ENCODE results near the gene ASTN2.
A peak's percentile ranks its signal among the peaks of the same experiment; 100 is the strongest.

ASTN2 gene

DNA sequence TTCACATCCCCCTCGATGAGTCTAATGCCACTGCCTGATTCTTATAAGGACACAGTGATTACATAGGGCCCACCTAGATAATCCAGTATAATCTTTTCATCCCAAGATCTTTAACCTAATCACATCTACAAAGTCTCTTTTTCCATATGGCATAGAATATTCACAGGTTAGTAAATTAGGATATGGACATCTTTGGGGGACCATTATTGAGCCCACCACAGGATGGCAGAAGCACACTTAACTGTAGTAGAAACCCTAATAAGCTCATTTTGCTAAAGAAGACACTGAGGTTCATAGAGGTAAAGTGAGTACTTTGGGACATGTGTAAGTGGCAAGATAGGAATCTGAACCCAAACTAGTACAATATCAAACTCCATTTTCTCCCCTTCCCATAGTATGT, 38.9 kb downstream of the ASTN2 start:
- no peaks in the 10 kb centered on the region for H3K27me3 ChIP-seq (ENCODE audit: insufficient read depth, low read depth, severe bottlenecking)
- H3K4me3 ChIP-seq (ENCODE audit: low read depth, low read length), result no peak overlapping the region; the same call in 1 of the 2 replicates
- DNase-seq, result peak; percentile 75
- H3K36me3 ChIP-seq, result peaks cover 12% of the 10 kb centered on the region
- H3K27ac ChIP-seq, result peak overlapping the region; percentile 90
- 0 out of 2 replicates have a peak, but pooled peaks have one; percentile 23 for TF ChIP-seq CTCF (IDR thresholded peaks at IDR 0.05; ENCODE audit: low read depth, low read length)
- no peaks in the 10 kb centered on the region for H3K9me3 ChIP-seq (ENCODE audit: severe bottlenecking)

DNA sequence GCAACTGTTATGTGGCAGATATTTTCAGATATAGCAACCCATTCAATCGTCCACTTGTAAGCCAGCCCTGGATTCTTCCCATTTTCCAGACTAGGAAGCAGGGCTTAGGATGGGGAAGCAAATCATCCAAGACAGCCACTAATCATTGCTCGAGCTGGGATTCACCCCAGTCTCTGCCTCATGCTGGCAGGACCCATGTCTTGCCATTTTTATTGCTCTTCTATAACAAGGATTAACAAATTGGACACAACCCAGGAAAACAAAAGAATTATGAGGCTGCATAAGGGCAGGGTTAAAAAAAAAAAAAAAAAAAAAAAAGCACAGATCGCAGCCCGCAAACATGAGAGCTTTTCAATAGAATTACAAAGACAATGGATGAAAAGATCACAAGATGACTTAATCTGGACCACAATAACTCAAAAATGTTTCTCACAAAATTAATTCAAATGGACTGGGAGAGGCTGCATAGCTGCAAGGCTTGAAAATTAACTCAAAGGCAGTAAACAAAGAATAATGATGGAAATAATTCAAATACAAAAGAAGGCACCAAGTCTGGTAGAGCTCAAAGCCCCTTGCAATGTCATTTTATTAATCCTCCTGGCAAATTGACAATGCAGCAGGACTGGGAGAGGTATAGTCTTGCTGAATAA, 40.7 kb downstream of the ASTN2 start:
- H3K4me3 ChIP-seq (ENCODE audit: low read depth, low read length), result no peak overlapping the region
- peak overlapping the region; percentile 90 for H3K27ac ChIP-seq
- H3K27me3 ChIP-seq (ENCODE audit: insufficient read depth, low read depth, severe bottlenecking), result no peaks in the 10 kb centered on the region
- peaks cover 10% of the 10 kb centered on the region for H3K36me3 ChIP-seq
- no peak for DNase-seq
- H3K9me3 ChIP-seq (ENCODE audit: severe bottlenecking), result no peaks in the 10 kb centered on the region
- no peak for TF ChIP-seq CTCF (IDR thresholded peaks at IDR 0.05; ENCODE audit: low read depth, low read length)

DNA sequence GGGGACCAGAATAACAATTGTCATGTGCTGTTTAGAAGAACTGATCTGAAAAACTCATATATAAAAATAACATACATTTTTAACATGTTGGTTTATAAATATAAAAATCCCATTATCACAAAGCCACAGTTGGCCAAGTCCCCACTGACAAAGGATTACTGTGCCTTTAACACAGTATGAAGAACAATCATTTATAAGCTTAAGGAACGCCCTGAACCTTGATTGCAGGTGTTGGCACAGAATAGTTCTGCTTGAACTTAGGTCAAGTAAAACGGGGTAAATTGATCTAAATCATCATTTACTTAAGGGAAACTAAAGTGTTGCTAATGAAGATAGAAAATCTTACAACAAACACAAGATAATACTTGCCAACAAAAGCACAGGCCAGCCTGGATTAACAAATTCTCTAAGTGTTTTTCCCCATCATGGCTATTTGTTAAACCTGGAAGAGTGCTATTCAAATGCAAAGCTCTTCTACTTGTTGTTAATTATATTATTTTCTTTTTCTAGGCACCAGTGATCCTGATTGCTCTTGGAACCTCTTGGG, 46.1 kb downstream of the ASTN2 start:
- no peaks in the 10 kb centered on the region for H3K9me3 ChIP-seq (ENCODE audit: severe bottlenecking)
- no peak overlapping the region for H3K4me3 ChIP-seq (ENCODE audit: low read depth, low read length)
- H3K27me3 ChIP-seq (ENCODE audit: insufficient read depth, low read depth, severe bottlenecking), result no peaks in the 10 kb centered on the region
- H3K27ac ChIP-seq, result no peak overlapping the region
- peaks cover 9% of the 10 kb centered on the region for H3K36me3 ChIP-seq
- TF ChIP-seq CTCF (IDR thresholded peaks at IDR 0.05; ENCODE audit: low read depth, low read length), result no peak
- DNase-seq, result no peak

DNA sequence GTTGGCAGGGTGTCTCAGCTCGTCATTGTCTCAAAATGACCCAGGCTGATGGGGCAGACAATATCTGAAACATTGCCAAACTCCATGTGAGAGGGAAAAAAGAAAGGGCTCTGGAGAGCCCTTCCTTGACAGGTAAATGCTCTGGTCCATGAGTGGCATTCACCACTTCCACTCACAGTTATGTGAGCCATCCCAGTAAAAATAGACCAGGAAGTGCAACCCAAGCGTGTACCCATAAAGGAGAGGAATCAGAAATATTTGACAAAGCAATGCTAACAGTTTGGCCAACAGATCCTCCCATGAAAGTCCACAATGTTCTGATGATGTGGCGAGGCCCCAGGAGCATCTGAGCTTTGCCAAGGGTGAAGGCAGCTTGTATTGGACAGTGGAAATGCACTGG, 49.4 kb downstream of the ASTN2 start:
- Histone ChIP-seq H3K9me3 (ENCODE audit: severe bottlenecking) (no peaks in the 10 kb centered on the region), H3K36me3 (peaks cover 13% of the 10 kb centered on the region), H3K27ac (no peak overlapping the region), H3K27me3 (ENCODE audit: insufficient read depth, low read depth, severe bottlenecking) (no peaks in the 10 kb centered on the region), H3K4me3 (ENCODE audit: low read depth, low read length) (no peak overlapping the region)
- no peak for DNase-seq
- TF ChIP-seq CTCF (IDR thresholded peaks at IDR 0.05; ENCODE audit: low read depth, low read length), result no peak

DNA sequence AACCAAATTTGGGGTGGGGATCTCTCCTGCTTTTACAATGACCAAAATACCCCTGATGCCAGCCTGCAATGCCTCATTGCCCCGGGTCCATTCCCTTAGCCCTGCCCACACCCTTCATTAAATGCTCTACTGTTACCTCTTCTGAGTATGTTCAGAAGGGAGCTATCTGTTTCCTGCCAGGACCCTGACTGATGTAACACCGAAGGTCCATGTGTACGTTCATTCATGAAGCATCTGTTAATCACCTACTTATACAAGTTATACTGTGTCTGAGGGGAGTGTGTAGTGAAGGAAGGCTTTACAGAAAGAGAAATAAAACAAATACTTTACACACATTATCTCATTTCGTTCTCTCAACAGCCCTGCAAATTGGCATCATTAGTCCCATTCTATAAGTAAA, 51.9 kb downstream of the ASTN2 start:
- H3K27ac ChIP-seq, result no peak overlapping the region

More for the DNA sequence above, 51.9 kb downstream of the ASTN2 start:
- no peak for TF ChIP-seq CTCF (IDR thresholded peaks at IDR 0.05; ENCODE audit: low read depth, low read length)
- no peak for DNase-seq
- peaks cover 23% of the 10 kb centered on the region for H3K36me3 ChIP-seq
- no peaks in the 10 kb centered on the region for H3K9me3 ChIP-seq (ENCODE audit: severe bottlenecking)
- H3K4me3 ChIP-seq (ENCODE audit: low read depth, low read length), result no peak overlapping the region
- no peaks in the 10 kb centered on the region for H3K27me3 ChIP-seq (ENCODE audit: insufficient read depth, low read depth, severe bottlenecking)
